HG03457 (cell line): ENCODE results near the gene GNAI2.

Experiments used
- ATAC-seq: cut with Tn5 transposase; IDR thresholded peaks from one replicate; pipeline ENCODE4 v1.9.1; 2021; ENCODE audit warnings: moderate number of reproducible peaks; ENCODE audit not compliant: unreplicated experiment

GNAI2 gene

GRCh38 chr3:50235716-50236483 lies at the start of gene GNAI2:
Gene GNAI2, plus strand, starts transcription at chr3:50236204. Its CDS starts 132 bp downstream, at chr3:50236336.
- ATAC-seq, result peak; percentile 84

- no peak for ATAC-seq
Observed at GRCh38 chr3:50187750-50188149, 48.3 kb upstream of the GNAI2 start.

GRCh38 chr3:50189274-50189673 lies 46.7 kb upstream of the GNAI2 start:
- no peak for ATAC-seq

GRCh38 chr3:50189989-50190388 lies 46.0 kb upstream of the GNAI2 start:
- no peak for ATAC-seq

GRCh38 chr3:50190936-50191660 lies 44.9 kb upstream of the GNAI2 start, which contains the start of gene GNAT1:
Gene GNAT1, plus strand, starts transcription at chr3:50191610. Its CDS starts 116 bp downstream, at chr3:50191726.
- no peak for ATAC-seq

- no peak for ATAC-seq
Observed at GRCh38 chr3:50192124-50192523, 43.9 kb upstream of the GNAI2 start.

GRCh38 chr3:50192689-50193141 lies 43.3 kb upstream of the GNAI2 start:
- no peak for ATAC-seq

- ATAC-seq, result no peak
Observed at GRCh38 chr3:50193286-50193685, 42.7 kb upstream of the GNAI2 start.

- ATAC-seq, result no peak
Observed at GRCh38 chr3:50193746-50194127, 42.3 kb upstream of the GNAI2 start.

GRCh38 chr3:50194128-50194902 lies 41.7 kb upstream of the GNAI2 start:
- no peak for ATAC-seq

- ATAC-seq, result no peak
Observed at GRCh38 chr3:50194903-50195500, 41.0 kb upstream of the GNAI2 start.

GRCh38 chr3:50195501-50196252 lies 40.3 kb upstream of the GNAI2 start:
- ATAC-seq, result no peak

- no peak for ATAC-seq
Observed at GRCh38 chr3:50196253-50196801, 39.7 kb upstream of the GNAI2 start.

- no peak for ATAC-seq
Observed at GRCh38 chr3:50201573-50202315, 34.3 kb upstream of the GNAI2 start.

- no peak for ATAC-seq
Observed at GRCh38 chr3:50202353-50203112, 33.5 kb upstream of the GNAI2 start.

GRCh38 chr3:50203113-50203808 lies 32.7 kb upstream of the GNAI2 start:
- no peak for ATAC-seq

GRCh38 chr3:50203809-50204803 lies 31.9 kb upstream of the GNAI2 start:
- ATAC-seq, result no peak
